Measurements from ENCODE around the gene HIPK2. TPM values are rescaled to one million over a fixed set of nuclear protein-coding genes. Genes with fewer than 3 reads are reported as not detected.

HIPK2 gene
- total RNA-seq, 2 donors from 2014 or later, result 54.4 to 72.7 TPM

DNA sequence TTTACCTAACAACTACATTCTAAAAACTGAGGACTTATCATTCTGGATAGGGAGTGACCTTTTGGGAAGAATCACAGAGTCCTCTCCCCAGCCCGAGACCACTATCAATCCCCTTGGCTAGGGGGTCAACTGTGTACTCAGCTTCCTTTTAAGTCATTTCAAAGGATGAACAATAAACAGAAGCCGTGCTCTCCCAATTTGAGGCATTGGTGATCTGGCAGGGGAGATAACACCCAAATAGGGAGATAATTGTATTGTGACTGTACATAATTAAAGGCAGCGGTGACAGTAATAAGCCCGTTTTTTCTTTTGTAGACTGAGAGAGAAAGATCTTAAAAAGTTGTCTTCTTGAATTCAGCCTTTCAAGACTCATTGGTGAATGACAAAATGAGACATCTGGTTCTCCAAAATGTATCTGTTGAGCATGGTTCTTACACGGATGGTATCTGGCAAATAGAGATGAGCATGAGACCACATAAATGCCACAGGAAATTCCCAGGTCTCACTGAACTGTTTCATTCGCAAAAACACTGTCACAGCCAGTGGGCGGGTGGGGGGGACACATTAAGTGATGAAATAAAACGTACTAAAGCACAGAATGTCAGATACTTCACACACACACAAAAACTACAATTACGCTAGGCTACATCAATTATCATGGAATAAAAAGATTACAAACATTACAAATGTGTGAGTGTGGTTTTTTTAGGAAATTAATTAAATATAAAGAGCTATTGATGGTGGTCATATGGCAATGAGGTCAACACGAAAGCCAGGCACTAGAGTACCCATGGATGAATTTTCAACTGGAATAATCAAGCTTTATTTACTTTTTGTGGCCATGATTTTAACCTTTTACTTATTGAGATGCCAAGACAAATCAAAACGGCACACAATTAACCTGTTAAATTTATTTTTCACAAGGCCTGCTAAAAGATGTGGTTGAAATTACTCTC is 108.4 kb downstream of the HIPK2 start:
- Histone ChIP-seq H3K36me3 (no peaks in the 10 kb centered on the region), H3K4me1 (replicated peaks) (peaks cover 6% of the 10 kb centered on the region), H3K27ac (peak overlapping the region in 1 of 2 donors; percentile 1), H3K27me3 (replicated peaks; ENCODE audit: insufficient read depth) (no peaks in the 10 kb centered on the region), H3K4me3 (no peak overlapping the region), H3K9me3 (no peaks in the 10 kb centered on the region)
- intact Hi-C loops (cut with DNase I), result no loop called here
- 67% methylated on average over 11 of the region's 11 CpGs for WGBS
- DNase-seq (ENCODE audit: low spot score), result no peak
- no peak for TF ChIP-seq POLR2AphosphoS5 (IDR thresholded peaks at IDR 0.05)
- TF ChIP-seq, protein P1, sequence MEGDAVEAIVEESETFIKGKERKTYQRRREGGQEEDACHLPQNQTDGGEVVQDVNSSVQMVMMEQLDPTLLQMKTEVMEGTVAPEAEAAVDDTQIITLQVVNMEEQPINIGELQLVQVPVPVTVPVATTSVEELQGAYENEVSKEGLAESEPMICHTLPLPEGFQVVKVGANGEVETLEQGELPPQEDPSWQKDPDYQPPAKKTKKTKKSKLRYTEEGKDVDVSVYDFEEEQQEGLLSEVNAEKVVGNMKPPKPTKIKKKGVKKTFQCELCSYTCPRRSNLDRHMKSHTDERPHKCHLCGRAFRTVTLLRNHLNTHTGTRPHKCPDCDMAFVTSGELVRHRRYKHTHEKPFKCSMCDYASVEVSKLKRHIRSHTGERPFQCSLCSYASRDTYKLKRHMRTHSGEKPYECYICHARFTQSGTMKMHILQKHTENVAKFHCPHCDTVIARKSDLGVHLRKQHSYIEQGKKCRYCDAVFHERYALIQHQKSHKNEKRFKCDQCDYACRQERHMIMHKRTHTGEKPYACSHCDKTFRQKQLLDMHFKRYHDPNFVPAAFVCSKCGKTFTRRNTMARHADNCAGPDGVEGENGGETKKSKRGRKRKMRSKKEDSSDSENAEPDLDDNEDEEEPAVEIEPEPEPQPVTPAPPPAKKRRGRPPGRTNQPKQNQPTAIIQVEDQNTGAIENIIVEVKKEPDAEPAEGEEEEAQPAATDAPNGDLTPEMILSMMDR (IDR thresholded peaks at IDR 0.05), result no peak

DNA sequence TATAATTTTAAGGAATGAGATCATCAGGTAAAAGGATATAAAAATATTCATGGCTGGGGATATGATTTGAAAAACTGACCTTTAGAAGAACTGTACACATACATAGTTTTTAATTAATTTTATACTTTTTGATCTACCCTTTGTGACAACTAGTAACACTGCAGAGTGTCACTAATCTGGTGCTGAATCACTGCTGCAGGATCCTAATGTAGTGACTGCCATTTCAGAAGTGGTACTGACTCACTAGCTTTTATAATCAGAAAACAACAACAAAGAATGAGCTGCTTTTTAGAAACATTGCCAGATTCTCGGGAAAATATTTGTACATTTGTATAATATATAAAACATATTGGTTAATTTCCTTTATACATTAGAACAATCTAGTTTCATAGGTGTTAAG is 110.4 kb downstream of the HIPK2 start:
- H3K9me3 ChIP-seq, result no peaks in the 10 kb centered on the region
- DNase-seq (ENCODE audit: low spot score), result no peak
- no peak overlapping the region for H3K27ac ChIP-seq
- WGBS, result 89% methylated on average over 1 of the region's 1 CpG
- no peaks in the 10 kb centered on the region for H3K36me3 ChIP-seq
- no peaks in the 10 kb centered on the region for H3K4me1 ChIP-seq (replicated peaks)
- intact Hi-C loops (cut with DNase I), result no loop called here
- no peak overlapping the region for H3K4me3 ChIP-seq
- H3K27me3 ChIP-seq (replicated peaks; ENCODE audit: insufficient read depth), result no peaks in the 10 kb centered on the region
- TF ChIP-seq, protein P1 (IDR thresholded peaks at IDR 0.05), result no peak
- TF ChIP-seq POLR2A (IDR thresholded peaks at IDR 0.05) (no peak), POLR2AphosphoS5 (IDR thresholded peaks at IDR 0.05) (no peak)

DNA sequence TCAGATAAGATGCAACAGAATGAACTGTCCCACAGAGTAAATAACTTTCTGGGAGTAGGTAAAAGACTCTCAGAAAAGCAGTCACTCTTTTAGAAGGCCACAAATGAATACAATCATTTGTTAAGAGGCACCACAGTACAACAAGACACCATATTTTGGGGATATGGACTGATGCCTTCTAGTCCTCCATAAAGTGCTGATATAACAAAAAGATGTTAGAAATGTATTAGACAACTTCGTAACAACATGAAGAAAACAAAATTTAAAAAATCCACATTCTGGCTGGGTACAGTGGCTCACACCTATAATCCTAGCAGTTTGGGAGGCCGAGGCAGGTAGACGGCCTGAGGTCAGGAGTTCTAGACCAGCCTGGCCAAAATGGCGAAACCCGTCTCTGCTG is 111.3 kb downstream of the HIPK2 start:
- Histone ChIP-seq H3K27ac (no peak overlapping the region), H3K9me3 (no peaks in the 10 kb centered on the region), H3K4me3 (no peak overlapping the region), H3K4me1 (replicated peaks) (peaks cover under 1% of the 10 kb centered on the region), H3K27me3 (replicated peaks; ENCODE audit: insufficient read depth) (no peaks in the 10 kb centered on the region), H3K36me3 (no peaks in the 10 kb centered on the region)
- WGBS, result 97% methylated on average over 5 of the region's 5 CpGs
- no peak for DNase-seq (ENCODE audit: low spot score)
- intact Hi-C loops (cut with DNase I), result no loop called here
- TF ChIP-seq POLR2AphosphoS5 (IDR thresholded peaks at IDR 0.05) (no peak), POLR2A (IDR thresholded peaks at IDR 0.05) (no peak)
- TF ChIP-seq, protein P1 (IDR thresholded peaks at IDR 0.05), result no peak

DNA sequence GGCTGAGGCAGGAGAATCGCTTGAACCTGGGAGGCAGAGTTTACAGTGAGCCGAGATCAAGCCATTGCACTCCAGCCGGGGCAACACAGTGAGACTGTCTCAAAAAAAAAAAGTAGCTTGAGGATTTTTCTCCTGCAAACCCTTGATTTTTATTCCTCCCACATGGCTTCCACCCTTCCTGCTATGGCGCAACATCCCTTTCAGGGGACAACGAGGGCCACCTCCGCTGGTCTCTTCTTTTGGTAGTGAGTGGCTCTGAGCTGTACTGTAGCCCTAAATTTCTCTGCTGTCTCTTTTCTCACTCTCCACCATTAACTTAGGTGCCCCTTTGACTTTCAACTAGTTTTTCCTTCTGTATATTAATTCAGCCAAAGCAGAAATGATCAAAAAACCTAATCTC is 113.4 kb downstream of the HIPK2 start:
- Histone ChIP-seq H3K27ac (no peak overlapping the region), H3K36me3 (no peaks in the 10 kb centered on the region), H3K9me3 (no peaks in the 10 kb centered on the region), H3K27me3 (replicated peaks; ENCODE audit: insufficient read depth) (no peaks in the 10 kb centered on the region), H3K4me1 (replicated peaks) (peaks cover 15% of the 10 kb centered on the region), H3K4me3 (no peak overlapping the region)
- TF ChIP-seq, protein P1 (IDR thresholded peaks at IDR 0.05), result no peak
- no peak for TF ChIP-seq POLR2A (IDR thresholded peaks at IDR 0.05)
- TF ChIP-seq POLR2AphosphoS5 (IDR thresholded peaks at IDR 0.05), result no peak
- 98% methylated on average over 6 of the region's 6 CpGs for WGBS
- intact Hi-C loops (cut with DNase I), result no loop called here
- DNase-seq (ENCODE audit: low spot score), result no peak
